OCI-LY3 (cell line): ENCODE data around the gene TLR3.

ENCODE experiments used
- EZH2phosphoT487 ChIP-seq: fragments of 200-600 bp; shearing (Covaris generic); IDR thresholded peaks from 2 replicates; pipeline ENCODE4 v1.6.1; 2018; ENCODE audit warnings: antibody characterized with exemption, mixed run types, low read depth
- TF ChIP-seq, protein P1 (sequence below): fragments of 200-600, 300-600 bp; sonication (generic); IDR thresholded peaks from 2 replicates; pipeline ENCODE4 v1.5.1; 2014; ENCODE audit warnings: antibody characterized with exemption, low read length, low read depth

DNA sequence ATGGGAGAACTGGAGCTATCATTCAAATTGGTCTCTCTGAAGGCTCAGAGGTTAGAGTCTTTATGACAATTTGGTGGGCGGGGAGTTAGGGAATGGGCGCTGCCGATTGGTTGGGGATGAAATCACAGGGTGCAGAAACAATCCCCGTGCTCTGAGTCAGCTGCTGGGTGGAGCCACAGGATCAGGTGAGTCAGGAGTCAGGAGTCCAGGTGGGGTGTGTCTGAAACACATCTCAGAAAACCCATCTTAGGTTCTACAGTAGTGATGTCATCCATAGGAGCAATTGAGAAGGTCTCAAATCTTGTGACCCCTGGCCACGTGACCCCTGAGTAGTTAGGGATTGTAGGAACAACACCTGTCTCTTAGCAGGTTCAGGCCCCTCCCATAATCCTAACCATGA, 41.6 kb upstream of the TLR3 start:
- TF ChIP-seq, protein P1, sequence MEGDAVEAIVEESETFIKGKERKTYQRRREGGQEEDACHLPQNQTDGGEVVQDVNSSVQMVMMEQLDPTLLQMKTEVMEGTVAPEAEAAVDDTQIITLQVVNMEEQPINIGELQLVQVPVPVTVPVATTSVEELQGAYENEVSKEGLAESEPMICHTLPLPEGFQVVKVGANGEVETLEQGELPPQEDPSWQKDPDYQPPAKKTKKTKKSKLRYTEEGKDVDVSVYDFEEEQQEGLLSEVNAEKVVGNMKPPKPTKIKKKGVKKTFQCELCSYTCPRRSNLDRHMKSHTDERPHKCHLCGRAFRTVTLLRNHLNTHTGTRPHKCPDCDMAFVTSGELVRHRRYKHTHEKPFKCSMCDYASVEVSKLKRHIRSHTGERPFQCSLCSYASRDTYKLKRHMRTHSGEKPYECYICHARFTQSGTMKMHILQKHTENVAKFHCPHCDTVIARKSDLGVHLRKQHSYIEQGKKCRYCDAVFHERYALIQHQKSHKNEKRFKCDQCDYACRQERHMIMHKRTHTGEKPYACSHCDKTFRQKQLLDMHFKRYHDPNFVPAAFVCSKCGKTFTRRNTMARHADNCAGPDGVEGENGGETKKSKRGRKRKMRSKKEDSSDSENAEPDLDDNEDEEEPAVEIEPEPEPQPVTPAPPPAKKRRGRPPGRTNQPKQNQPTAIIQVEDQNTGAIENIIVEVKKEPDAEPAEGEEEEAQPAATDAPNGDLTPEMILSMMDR: no peak
- no peak for TF ChIP-seq EZH2phosphoT487
